NCI-H526 (cell line): ENCODE data around the gene PYURF.

ENCODE experiments used
- DNase-seq, 2 experiments: peaks; one replicate each; lab custom pipeline; 2025; lab: John Stamatoyannopoulos, UW

PYURF gene

GRCh38 chr4:88511236-88511635 is 12.3 kb downstream of the PYURF start:
- DNase-seq: no peak

- no peak for DNase-seq
Observed at GRCh38 chr4:88503344-88503743, 20.2 kb downstream of the PYURF start.

DNA sequence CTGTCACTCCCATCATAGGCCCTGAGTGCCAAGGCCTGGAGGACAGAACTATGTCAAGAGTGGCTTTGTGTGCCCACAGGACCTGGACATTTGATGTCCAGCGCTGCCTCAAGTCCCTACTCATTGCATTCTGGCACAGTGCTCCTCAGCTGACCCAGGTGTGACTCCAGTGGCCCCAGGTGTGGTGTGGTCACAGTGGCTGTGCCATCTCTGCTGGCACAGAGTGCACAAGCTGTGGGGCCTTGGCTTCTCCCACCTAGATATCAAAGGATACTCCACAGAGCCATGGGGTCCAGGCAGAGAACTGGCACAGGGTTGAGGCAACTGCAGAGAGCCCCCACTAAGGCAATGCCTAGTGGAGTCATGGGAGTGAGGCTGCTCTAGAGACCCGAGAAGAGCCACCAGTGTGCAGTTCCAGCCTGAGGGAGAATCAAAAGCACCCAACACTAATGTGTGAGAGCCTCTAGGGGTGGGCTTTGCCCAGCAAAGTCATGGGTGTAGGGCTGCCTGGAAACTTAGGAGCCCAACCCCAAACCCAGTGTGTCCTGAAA is 25.6 kb downstream of the PYURF start:
- no peak for DNase-seq

GRCh38 chr4:88489100-88489761 is 34.3 kb downstream of the PYURF start:
- no peak for DNase-seq

- DNase-seq: no peak
Observed at GRCh38 chr4:88481537-88481936, 42.0 kb downstream of the PYURF start.

DNA sequence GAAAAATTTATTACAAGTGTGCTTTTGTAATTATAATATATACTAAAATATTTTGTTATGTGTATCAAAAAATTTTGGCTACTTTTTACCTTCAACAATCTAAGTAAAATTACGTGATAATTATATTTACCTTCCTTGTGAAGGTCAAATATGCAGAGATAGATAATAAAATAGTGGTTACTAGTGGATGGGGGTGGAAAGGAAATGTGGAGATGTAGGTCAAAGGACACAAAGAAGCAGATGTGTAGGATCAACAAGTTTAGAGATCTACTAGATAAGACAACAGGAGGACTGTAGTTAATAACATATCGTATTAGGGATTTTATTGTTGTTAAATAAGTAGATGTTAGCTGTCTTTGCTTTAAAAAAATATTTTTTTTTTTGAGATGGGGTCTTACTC is 45.3 kb downstream of the PYURF start:
- DNase-seq: no peak

DNA sequence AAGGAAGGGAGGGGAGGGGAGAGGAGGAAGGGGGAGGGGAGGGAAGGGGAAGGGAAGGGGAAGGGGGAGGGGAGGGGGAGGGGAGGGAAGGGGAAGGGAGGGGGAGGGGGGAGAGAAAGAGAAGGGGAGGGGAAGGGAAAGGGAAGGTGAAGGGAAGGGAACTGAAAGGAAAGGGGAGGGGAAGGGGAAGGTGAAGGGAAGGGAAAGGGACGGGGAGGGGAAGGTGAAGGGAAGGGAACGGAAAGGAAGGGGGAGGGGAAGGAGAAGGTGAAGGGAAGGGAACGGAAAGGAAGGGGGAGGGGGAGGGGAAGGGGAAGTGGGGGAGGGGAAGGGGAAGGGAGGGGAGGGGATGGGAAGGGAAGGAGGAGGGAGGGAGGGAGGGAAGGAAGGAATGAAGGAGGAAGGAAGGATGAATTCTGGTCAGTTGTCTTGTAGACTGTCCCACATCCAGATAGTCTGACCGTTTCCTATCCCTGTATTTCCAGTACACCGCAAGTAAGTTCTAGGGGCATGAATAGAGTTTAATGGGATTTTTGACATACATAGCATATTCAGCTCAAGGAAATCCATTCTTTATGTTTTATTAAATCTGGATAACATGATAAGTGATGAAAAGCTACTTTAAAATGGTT is 46.2 kb downstream of the PYURF start:
- no peak for DNase-seq
